22Rv1 (cell line): Measurements from ENCODE around the gene LHX3.

Experiments
- CTCF ChIP-seq: fragments of 450-650 bp; IDR thresholded peaks from 2 replicates; pipeline ENCODE4 v1.5.1; 2017; ENCODE audit warnings: mild to moderate bottlenecking
- ZFX ChIP-seq: fragments of 450-650 bp; IDR thresholded peaks from 2 replicates; pipeline ENCODE4 v1.6.1; 2017; ENCODE audit warnings: antibody characterized with exemption, borderline replicate concordance

GRCh38 chr9:136210276-136210675, 5.3 kb upstream of the LHX3 start:
- TF ChIP-seq CTCF (no peak), ZFX (no peak)
